Stomach (tissue), 9 donors: Measurements from ENCODE around the gene RPL37A. TPM values are rescaled to one million over a fixed set of nuclear protein-coding genes. Genes with fewer than 3 reads are reported as not detected.

Experiments
- DNase-seq, 2 donors: peaks; one replicate each; pipeline versions ENCODE4 v3.0.0 to v3.0.0-alpha.2; 2013 to 2019
- H3K27ac ChIP-seq, 5 donors: fragments of 200-600 bp in 4 of 5; sonication (generic) in 4 of 5; one replicate each; pipeline ENCODE4 v1.5.1; 2013 to 2019; ENCODE audit warnings: mild to moderate bottlenecking in 1 of 5, moderate library complexity in 1 of 5
- H3K27me3 ChIP-seq, 3 donors: fragments of 200-600 bp; sonication (generic); one replicate each; pipeline ENCODE4 v1.5.1; 2017 to 2019; ENCODE audit warnings: mixed run types in 1 of 3
- H3K36me3 ChIP-seq, 4 donors: fragments of 200-600 bp; sonication (generic); 1 replicate in 3 of 4; 2 replicates in 1 of 4; pipeline ENCODE4 v1.5.1; 2016 to 2019
- H3K4me1 ChIP-seq, 4 donors: fragments of 200-600 bp; sonication (generic); one replicate each; pipeline ENCODE4 v1.5.1; 2016 to 2019
- H3K4me3 ChIP-seq, 4 donors: fragments of 200-600 bp; sonication (generic) in 3 of 4; one replicate each; pipeline ENCODE4 v1.5.1; 2016 to 2019; ENCODE audit warnings: mild to moderate bottlenecking in 1 of 4
- H3K9me3 ChIP-seq, 4 donors: fragments of 200-600 bp; sonication (generic); one replicate each; pipeline ENCODE4 v1.5.1; 2016 to 2019
- EP300 ChIP-seq: sonication (generic); formaldehyde crosslinking; IDR thresholded peaks from one replicate; pipeline ENCODE4 v1.6.1; 2017; ENCODE audit warnings: antibody characterized with exemption
- POLR2A ChIP-seq, 4 donors: fragments of 450-650 bp; IDR thresholded peaks; one replicate each; pipeline ENCODE4 v1.6.1; 2016; ENCODE audit warnings: antibody characterized with exemption in 4 of 4, control low read depth in 2 of 4, mild to moderate bottlenecking in 1 of 4, moderate library complexity in 1 of 4
- POLR2AphosphoS5 ChIP-seq, 3 donors: sonication (generic); formaldehyde crosslinking; IDR thresholded peaks; one replicate each; pipeline ENCODE4 v1.6.1; 2016; ENCODE audit warnings: antibody characterized with exemption in 3 of 3
- WGBS, 5 donors: extraction: QIAGEN DNeasy Blood & Tissue Kit in 3 of 5; methylation state at CpG; one replicate each; pipeline versions ENCODE4 v1.1.5 to v1.1.7; 2013 to 2018; 5-methylcytosine and 5-hydroxymethylcytosine counted together
- intact Hi-C: fragments of 100-400 bp; cut with DNase I; formaldehyde crosslinking; loops from one replicate; pipeline ENCODE4 v1.15.1; 2023; ENCODE audit warnings: low total_unique reads
- polyA plus RNA-seq, 3 donors: library from polyadenylated mRNA; stranded (reverse); fragments of 200-250 nt; gene quantifications; one replicate each; pipeline ENCODE4 v1.2.3, GENCODE V29; 2013
- total RNA-seq, 5 donors: library from RNA; depleted of rRNA; stranded (reverse); fragments of >200 nt; gene quantifications; one replicate each; pipeline versions ENCODE4 v1.1.0 to v1.2.3, GENCODE V29; 2014 to 2016
- TF ChIP-seq, protein P1 (sequence below), 7 experiments: fragments of 450-650 bp in 4 of 7; fragments of 200-600 bp in 3 of 7; sonication (generic) in 3 of 7; IDR thresholded peaks; one replicate each; pipeline ENCODE4 v1.5.1; 2016 to 2019; ENCODE audit warnings: antibody characterized with exemption in 7 of 7, control low read depth in 2 of 7, mild to moderate bottlenecking in 1 of 7
- donor health status: healthy with polysubstance abuse.
- donor health status: Bipolar disorder and iron deficiency.
- donor health status: healthy.

The RPL37A gene
- total and polyA plus RNA-seq, 8 donors: 115 to 5,853 (median 2,284) TPM

DNA sequence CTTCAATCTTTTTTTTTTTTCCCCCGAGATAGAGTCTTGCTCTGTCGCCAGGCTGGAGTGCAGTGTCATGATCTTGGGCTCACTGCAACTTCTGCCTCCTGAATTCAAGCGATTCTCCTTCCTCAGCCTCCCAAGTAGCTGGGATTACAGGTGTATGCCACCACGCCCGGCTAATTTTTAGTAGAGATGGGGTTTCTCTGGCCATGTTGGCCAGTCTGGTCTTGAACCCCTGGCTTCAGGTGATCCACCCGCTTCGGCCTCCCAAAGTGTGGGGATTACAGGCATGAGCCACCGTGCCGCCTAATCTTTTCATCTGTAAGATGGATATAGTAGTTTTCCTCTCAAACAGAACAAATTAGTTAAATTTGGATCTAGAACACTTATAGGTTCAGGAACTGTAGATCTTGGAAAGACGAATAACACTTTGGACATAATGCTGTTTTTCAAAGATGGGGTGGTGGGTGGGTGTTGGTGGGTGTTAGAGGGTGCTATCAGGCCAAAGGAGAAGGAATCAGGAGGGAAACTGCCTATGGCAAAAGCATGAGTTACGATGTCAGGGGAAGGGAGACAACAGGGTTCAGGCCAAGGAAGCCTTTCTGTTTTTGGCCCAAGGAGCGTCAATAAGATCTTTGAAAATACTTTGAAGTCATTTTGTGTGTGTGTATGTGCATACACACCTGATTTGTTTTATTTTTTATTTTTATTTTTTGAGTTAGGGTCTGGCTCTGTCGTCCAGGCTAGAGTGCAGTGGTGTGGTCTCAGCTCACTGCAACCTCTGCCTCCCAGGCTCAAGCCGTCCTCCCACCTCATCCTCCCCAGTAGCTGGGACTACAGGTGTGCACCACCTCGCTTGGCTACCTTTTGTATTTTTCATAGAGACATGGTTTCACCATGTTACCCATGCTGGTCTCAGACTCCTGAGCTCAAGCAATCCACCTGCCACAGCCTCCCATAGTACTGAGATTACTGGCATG is 6.8 kb downstream of the RPL37A start:
- H3K27ac ChIP-seq: no peak overlapping the region
- peaks cover 8 to 40% (median 25%) of the 10 kb centered on the region in 4 donors for H3K4me1 ChIP-seq
- no peak for DNase-seq
- no peaks in the 10 kb centered on the region for H3K9me3 ChIP-seq
- intact Hi-C loops: no loop called here
- TF ChIP-seq, protein P1, sequence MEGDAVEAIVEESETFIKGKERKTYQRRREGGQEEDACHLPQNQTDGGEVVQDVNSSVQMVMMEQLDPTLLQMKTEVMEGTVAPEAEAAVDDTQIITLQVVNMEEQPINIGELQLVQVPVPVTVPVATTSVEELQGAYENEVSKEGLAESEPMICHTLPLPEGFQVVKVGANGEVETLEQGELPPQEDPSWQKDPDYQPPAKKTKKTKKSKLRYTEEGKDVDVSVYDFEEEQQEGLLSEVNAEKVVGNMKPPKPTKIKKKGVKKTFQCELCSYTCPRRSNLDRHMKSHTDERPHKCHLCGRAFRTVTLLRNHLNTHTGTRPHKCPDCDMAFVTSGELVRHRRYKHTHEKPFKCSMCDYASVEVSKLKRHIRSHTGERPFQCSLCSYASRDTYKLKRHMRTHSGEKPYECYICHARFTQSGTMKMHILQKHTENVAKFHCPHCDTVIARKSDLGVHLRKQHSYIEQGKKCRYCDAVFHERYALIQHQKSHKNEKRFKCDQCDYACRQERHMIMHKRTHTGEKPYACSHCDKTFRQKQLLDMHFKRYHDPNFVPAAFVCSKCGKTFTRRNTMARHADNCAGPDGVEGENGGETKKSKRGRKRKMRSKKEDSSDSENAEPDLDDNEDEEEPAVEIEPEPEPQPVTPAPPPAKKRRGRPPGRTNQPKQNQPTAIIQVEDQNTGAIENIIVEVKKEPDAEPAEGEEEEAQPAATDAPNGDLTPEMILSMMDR (IDR thresholded peaks at IDR 0.05): no peak
- TF ChIP-seq POLR2A (IDR thresholded peaks at IDR 0.05) (no peak), EP300 (no peak), POLR2AphosphoS5 (IDR thresholded peaks at IDR 0.05) (no peak)
- no peak overlapping the region for H3K4me3 ChIP-seq
- peaks cover 36 to 67% (median 61%) of the 10 kb centered on the region in 4 donors for H3K36me3 ChIP-seq
- no peaks in the 10 kb centered on the region for H3K27me3 ChIP-seq
- 94 to 97% (median 94%) methylated on average over 15 of the region's 15 CpGs for WGBS, 5 donors

DNA sequence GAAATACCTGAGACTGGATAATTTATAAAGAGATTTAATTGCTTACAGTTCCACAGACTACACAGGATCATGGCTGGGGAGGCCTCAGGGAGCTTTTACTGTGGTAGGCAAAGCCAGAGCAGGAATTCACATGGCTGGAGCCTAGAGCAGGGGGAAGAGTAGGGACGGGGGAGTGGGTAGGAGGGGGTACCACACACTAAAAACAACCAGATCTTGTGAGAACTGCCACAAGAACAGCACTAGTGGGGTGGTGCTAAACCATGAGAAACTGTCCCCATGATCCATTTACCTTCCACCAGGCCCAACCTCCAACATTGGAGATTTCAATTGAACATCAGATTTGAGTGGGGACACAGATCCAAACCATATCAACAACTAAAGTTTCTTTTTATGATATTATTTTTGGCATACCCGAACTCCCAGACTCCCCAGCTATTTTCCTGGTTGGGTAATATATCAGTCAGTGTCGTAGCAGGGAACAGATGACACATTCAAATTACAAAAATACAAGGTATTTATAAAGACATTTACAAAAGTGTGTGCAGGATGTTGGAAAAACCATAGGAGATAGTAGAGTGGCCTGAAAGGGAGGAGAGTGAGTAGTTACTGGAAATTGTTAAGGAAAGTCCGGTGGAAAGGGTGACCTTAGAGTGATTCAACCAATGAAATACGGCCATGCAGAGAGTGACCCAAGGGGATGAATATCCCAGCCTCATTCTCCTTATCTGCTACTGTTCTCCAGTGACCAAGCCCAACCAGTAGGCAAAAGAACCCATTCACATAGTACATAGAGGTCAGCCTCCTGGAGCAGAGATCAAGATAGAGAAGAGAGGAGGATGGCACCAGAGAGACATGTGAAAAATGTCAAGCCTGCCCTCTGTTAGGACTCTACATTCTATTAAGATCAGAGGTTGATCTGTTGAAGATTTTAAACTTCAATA is 8.8 kb downstream of the RPL37A start:
- no peak for DNase-seq
- 81 to 93% (median 85%) methylated on average over 5 of the region's 5 CpGs for WGBS, 5 donors

DNA sequence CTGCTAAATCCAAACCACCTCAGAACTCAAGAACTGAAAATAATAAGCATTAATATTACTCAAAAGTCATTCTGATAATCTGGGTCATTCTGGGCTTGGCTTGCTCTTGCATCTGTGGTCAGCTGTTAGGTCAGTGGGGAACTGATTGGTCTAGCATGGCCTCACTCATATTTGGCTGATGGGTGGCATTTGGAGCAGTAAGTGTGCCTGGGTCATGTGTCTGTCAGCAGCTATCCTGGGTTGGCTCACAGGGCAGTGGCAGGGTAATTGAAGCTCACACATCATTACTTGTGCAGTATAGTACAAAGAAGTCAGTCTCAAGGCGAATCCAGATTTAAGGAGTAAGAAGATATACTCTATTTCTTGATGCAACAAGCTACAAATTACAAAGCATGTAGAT is 9.6 kb downstream of the RPL37A start:
- no peaks in the 10 kb centered on the region for H3K9me3 ChIP-seq
- H3K27ac ChIP-seq: no peak overlapping the region
- 95 to 100% (median 100%) methylated on average over 1 of the region's 1 CpG for WGBS, 5 donors
- no peak overlapping the region for H3K4me3 ChIP-seq
- no peak for DNase-seq
- intact Hi-C loops: no loop called here
- H3K4me1 ChIP-seq: peaks cover 0 to 12% (median 4%) of the 10 kb centered on the region in 4 donors
- peaks cover 10 to 39% (median 32%) of the 10 kb centered on the region in 4 donors for H3K36me3 ChIP-seq
- H3K27me3 ChIP-seq: no peaks in the 10 kb centered on the region
- TF ChIP-seq POLR2AphosphoS5 (IDR thresholded peaks at IDR 0.05): no peak
- TF ChIP-seq EP300: no peak
- TF ChIP-seq POLR2A (IDR thresholded peaks at IDR 0.05): no peak
- TF ChIP-seq, protein P1 (IDR thresholded peaks at IDR 0.05): no peak

More for the DNA sequence above, 8.8 kb downstream of the RPL37A start:
- no peak overlapping the region for H3K4me3 ChIP-seq
- H3K27me3 ChIP-seq: no peaks in the 10 kb centered on the region
- intact Hi-C loops: no loop called here
- TF ChIP-seq POLR2A (IDR thresholded peaks at IDR 0.05) (no peak), POLR2AphosphoS5 (IDR thresholded peaks at IDR 0.05) (no peak), EP300 (no peak)
- TF ChIP-seq, protein P1 (IDR thresholded peaks at IDR 0.05): no peak
- H3K4me1 ChIP-seq: peaks cover 0 to 20% (median 7%) of the 10 kb centered on the region in 4 donors
- H3K36me3 ChIP-seq: peaks cover 16 to 47% (median 40%) of the 10 kb centered on the region in 4 donors
- H3K27ac ChIP-seq: no peak overlapping the region
- no peaks in the 10 kb centered on the region for H3K9me3 ChIP-seq
